Right lobe of liver (tissue), 6 donors: ENCODE measurements around the gene KRTAP9-7. TPM values are rescaled to one million over a fixed set of nuclear protein-coding genes. Genes with fewer than 3 reads are reported as not detected.
A peak's percentile ranks its signal among the peaks of the same experiment; 100 is the strongest.

Source experiments
- ATAC-seq, 4 donors: fragments of 200-7000 bp; cut with Tn5 transposase; one replicate each; pipeline ENCODE4 v1.9.1; 2020; ENCODE audit warnings: mild to moderate bottlenecking in 4 of 4, moderate library complexity in 4 of 4
- DNase-seq, 3 donors: peaks; one replicate each; pipeline ENCODE4 v3.0.0-alpha.2; 2020
- H3K27ac ChIP-seq, 3 donors: fragments of 200-600 bp; one replicate each; pipeline ENCODE4 v1.8.0; 2022
- H3K27me3 ChIP-seq, 2 donors: fragments of 200-600 bp; one replicate each; pipeline ENCODE4 v1.8.0; 2022
- H3K36me3 ChIP-seq, 4 donors: fragments of 200-600 bp; sonication (generic) in 1 of 4; one replicate each; pipeline versions ENCODE4 v1.5.1 to v1.8.0; 2017 to 2022; ENCODE audit warnings: control low read depth in 1 of 4
- H3K4me1 ChIP-seq, 4 donors: fragments of 200-600 bp; sonication (generic) in 1 of 4; one replicate each; pipeline versions ENCODE4 v1.5.1 to v1.8.0; 2017 to 2022; ENCODE audit warnings: control low read depth in 1 of 4
- H3K4me3 ChIP-seq, 3 donors: fragments of 200-600 bp; one replicate each; pipeline ENCODE4 v1.8.0; 2022
- H3K9me3 ChIP-seq, 4 donors: fragments of 200-600 bp; sonication (generic) in 1 of 4; one replicate each; pipeline versions ENCODE4 v1.5.1 to v1.8.0; 2017 to 2022; ENCODE audit warnings: control low read depth in 1 of 4
- CTCF ChIP-seq, 4 donors: fragments of 200-600 bp in 3 of 4; fragments of 450-650 bp in 1 of 4; IDR thresholded peaks; one replicate each; pipeline versions ENCODE4 v1.5.1 to v1.8.0; 2016 to 2022; ENCODE audit warnings: antibody characterized with exemption in 4 of 4, mild to moderate bottlenecking in 2 of 4
- POLR2A ChIP-seq: fragments of 450-650 bp; IDR thresholded peaks from one replicate; pipeline ENCODE4 v1.6.1; 2017; ENCODE audit warnings: antibody characterized with exemption, mild to moderate bottlenecking
- WGBS: methylation state at CpG from one replicate; pipeline ENCODE4 v1.1.6; 2018; ENCODE audit warnings: low coverage, low lambda C conversion rate; ENCODE audit not compliant: insufficient coverage; ENCODE audit errors: missing lambda C conversion rate; 5-methylcytosine and 5-hydroxymethylcytosine counted together
- intact Hi-C, 2 donors: fragments of 100-400 bp; cut with DNase I; formaldehyde crosslinking; loops; one replicate each; pipeline versions ENCODE4 v1.11.2 to v1.14.1; 2022
- total RNA-seq, 6 experiments: library from RNA; depleted of rRNA in 2 of 6; stranded (reverse); fragments of >200 nt in 2 of 6; fragmentation: NEBNext Ultra II Directional in 3 of 6; extraction: Animal tissue kit (Norgen Biotek cat#: 25700) in 3 of 6; gene quantifications; one replicate each; pipeline versions ENCODE4 v1.1.0 to v1.2.4, GENCODE V29; 2016 to 2023
- donor health status: DM: no; HTN: yes; CAD: no.
- donor health status: DM: no; HTN: no; CAD: no.
- donor health status: DM: no; HTN: no; CAD: no.
- donor health status: DM: no; HTN: yes; CAD: no.
- donor health status: DM: no; HTN: yes; CAD: no.

Gene KRTAP9-7
- total RNA-seq, 6 experiments from 2014 or later: not detected

GRCh38 chr17:41315204-41315794 is 39.8 kb downstream of the KRTAP9-7 start, which contains the start of gene KRTAP17-1:
KRTAP17-1 (minus strand) TSS chr17:41315710; CDS start chr17:41315650, 60 bp downstream.
- Histone ChIP-seq H3K4me1 (no peaks in the 10 kb centered on the region), H3K4me3 (no peak within 1 kb of the TSS), H3K27me3 (no peaks in the 10 kb centered on the region), H3K27ac (no peak within 1 kb of the TSS), H3K9me3 (no peaks in the 10 kb centered on the region), H3K36me3 (no peaks in the 10 kb centered on the region)
- no peak for ATAC-seq
- no peak for DNase-seq
- intact Hi-C loops: no loop called here
- 58% methylated on average over 7 of the region's 24 CpGs for WGBS
- no peak for TF ChIP-seq POLR2A
- no peak for TF ChIP-seq CTCF (IDR thresholded peaks at IDR 0.05)

- TF ChIP-seq POLR2A: no peak
- no peak for TF ChIP-seq CTCF (IDR thresholded peaks at IDR 0.05)
- Histone ChIP-seq H3K36me3 (no peaks in the 10 kb centered on the region), H3K9me3 (no peaks in the 10 kb centered on the region), H3K27ac (no peak overlapping the region), H3K4me3 (no peak overlapping the region), H3K4me1 (no peaks in the 10 kb centered on the region), H3K27me3 (no peaks in the 10 kb centered on the region)
- WGBS: 64% methylated on average over 17 of the region's 17 CpGs
- ATAC-seq: no peak
- intact Hi-C loops: no loop called here
- no peak for DNase-seq
Observed at GRCh38 chr17:41315814-41316445, 40.4 kb downstream of the KRTAP9-7 start.

DNA sequence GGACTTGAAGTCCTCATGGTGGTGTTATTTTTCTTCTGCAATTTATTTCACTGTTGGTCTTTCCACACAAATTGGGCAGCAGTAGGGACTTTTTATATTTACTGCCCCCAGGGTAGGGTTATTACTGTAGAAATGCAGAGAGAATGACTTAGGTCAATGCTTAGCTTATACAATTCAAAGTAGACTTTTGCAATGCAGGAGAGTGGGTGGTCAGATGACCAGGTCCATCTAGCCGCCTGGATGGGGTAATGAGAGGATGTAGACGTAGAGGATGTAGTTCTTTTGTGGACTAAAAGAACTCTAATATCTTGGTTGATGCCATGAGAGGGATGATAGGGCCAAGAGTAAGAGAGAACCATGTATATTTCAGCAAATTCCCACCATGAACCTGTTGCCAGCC is 42.7 kb downstream of the KRTAP9-7 start:
- H3K9me3 ChIP-seq: no peaks in the 10 kb centered on the region
- no peak overlapping the region for H3K27ac ChIP-seq
- no peak for ATAC-seq
- intact Hi-C loops: no loop called here
- WGBS: 41% methylated on average over 2 of the region's 2 CpGs
- no peaks in the 10 kb centered on the region for H3K4me1 ChIP-seq
- no peaks in the 10 kb centered on the region for H3K36me3 ChIP-seq
- H3K4me3 ChIP-seq: no peak overlapping the region
- DNase-seq: no peak
- no peaks in the 10 kb centered on the region for H3K27me3 ChIP-seq
- TF ChIP-seq POLR2A: no peak
- TF ChIP-seq CTCF (IDR thresholded peaks at IDR 0.05): no peak

GRCh38 chr17:41322094-41322902 is 46.8 kb downstream of the KRTAP9-7 start:
- Histone ChIP-seq H3K9me3 (no peaks in the 10 kb centered on the region), H3K4me3 (no peak overlapping the region), H3K4me1 (no peaks in the 10 kb centered on the region), H3K36me3 (no peaks in the 10 kb centered on the region), H3K27me3 (no peaks in the 10 kb centered on the region), H3K27ac (no peak overlapping the region)
- TF ChIP-seq CTCF (IDR thresholded peaks at IDR 0.05) (peak; percentile 66 to 72 (median 67)), POLR2A (no peak)
- WGBS: 28% methylated on average over 5 of the region's 5 CpGs
- ATAC-seq: peak; percentile 57 to 81 (median 70)
- intact Hi-C loops: loop anchor here in 1 of 2 donors (10.0 kb wide), 1 partner anchor 427 kb away; no protein-coding TSS in a partner anchor
- DNase-seq: no peak
